DOHH2 (cell line): ENCODE results near the gene RBM17.
"Not testable (repeated sequence)": the region's sequence is repeated elsewhere in the genome, so short reads cannot be mapped to it uniquely, and the experiment has no call there.

Experiments
- CTCF ChIP-seq: fragments of 200-600 bp; sonication (generic); IDR thresholded peaks from one replicate; pipeline ENCODE4 v1.5.1; 2014; ENCODE audit warnings: antibody characterized with exemption, mild to moderate bottlenecking, low read depth, low read length; ENCODE audit not compliant: poor library complexity, severe bottlenecking
- EZH2phosphoT487 ChIP-seq: fragments of 200-600 bp; sonication (generic); IDR thresholded peaks from 2 replicates; pipeline ENCODE4 v1.6.1; 2017; ENCODE audit warnings: borderline replicate concordance, mild to moderate bottlenecking, antibody characterized with exemption, low read length, moderate library complexity, mixed read lengths

- not testable (repeated sequence) for TF ChIP-seq CTCF, EZH2phosphoT487
Observed at GRCh38 chr10:6127461-6127860, 38.6 kb downstream of the RBM17 start.
